AG04449 (cell line): ENCODE measurements around the gene HCRTR2.
"Not testable (repeated sequence)": the region's sequence is repeated elsewhere in the genome, so short reads cannot be mapped to it uniquely, and the experiment has no call there.

ENCODE experiments used
- CTCF ChIA-PET: fragments of 350-600 bp; formaldehyde crosslinking; extraction: SDS; loops from one replicate; lab custom pipeline; 2021; ENCODE audit warnings: antibody characterized with exemption; lab: Yijun Ruan, JAX
- POLR2A ChIA-PET: fragments of 400-600, 350-600 bp; formaldehyde crosslinking; extraction: SDS; loops from one replicate; lab custom pipeline; 2020; ENCODE audit warnings: antibody characterized with exemption, inconsistent platforms; lab: Yijun Ruan, JAX
- DNase-seq: peaks from one replicate; pipeline ENCODE4 v3.0.0-alpha.2; 2010; ENCODE audit warnings: low read depth, low spot score
- H3K4me3 ChIP-seq: 2 replicates; pipeline ENCODE4 v1.5.1; 2011; ENCODE audit warnings: low read depth, mild to moderate bottlenecking, control low read depth, low read length
- CTCF ChIP-seq: IDR thresholded peaks from one replicate; pipeline ENCODE4 v1.5.1; 2011; ENCODE audit warnings: mild to moderate bottlenecking, moderate library complexity, low read length, control low read depth, inconsistent platforms; ENCODE audit not compliant: insufficient read depth; ENCODE audit errors: missing control alignments

Gene HCRTR2

GRCh38 chr6:55277646-55278045 is 103.3 kb downstream of the HCRTR2 start:
- TF ChIP-seq CTCF = no peak
- CTCF ChIA-PET = interaction anchor here (0.9 to 2.4 kb wide), 5 partner anchors 10 to 1015 kb away, joined by 3 to 14 read pairs (median 8); no protein-coding TSS in a partner anchor
- DNase-seq = no peak
- POLR2A ChIA-PET = no interaction called here
- no peak overlapping the region for H3K4me3 ChIP-seq

- POLR2A ChIA-PET = no interaction called here
- no peak overlapping the region for H3K4me3 ChIP-seq
- CTCF ChIA-PET = no interaction called here
- DNase-seq = no peak
- TF ChIP-seq CTCF = no peak
Observed at GRCh38 chr6:55281215-55281614, 106.9 kb downstream of the HCRTR2 start.

- ChIA-PET CTCF (no interaction called here), POLR2A (no interaction called here)
- TF ChIP-seq CTCF = no peak
- no peak overlapping the region for H3K4me3 ChIP-seq
- no peak for DNase-seq
Observed at GRCh38 chr6:55282115-55282514, 107.8 kb downstream of the HCRTR2 start.

- no peak for TF ChIP-seq CTCF
- H3K4me3 ChIP-seq = no peak overlapping the region
- no peak for DNase-seq
- POLR2A ChIA-PET = no interaction called here
- CTCF ChIA-PET = interaction anchor here (1.9 to 2.6 kb wide), 2 partner anchors 9 to 10 kb away, joined by 6 to 14 read pairs; no protein-coding TSS in a partner anchor
Observed at GRCh38 chr6:55286824-55287223, 112.5 kb downstream of the HCRTR2 start.

- no peak for TF ChIP-seq CTCF
- H3K4me3 ChIP-seq = no peak overlapping the region
- DNase-seq = no peak
- ChIA-PET CTCF (interaction anchor here (1.5 kb wide), 1 partner anchor 14 kb away, joined by 6 read pairs; no protein-coding TSS in a partner anchor), POLR2A (no interaction called here)
Observed at GRCh38 chr6:55290736-55291135, 116.4 kb downstream of the HCRTR2 start.

GRCh38 chr6:55293116-55293515 is 118.8 kb downstream of the HCRTR2 start:
- no peak overlapping the region for H3K4me3 ChIP-seq
- peak; percentile 17 for TF ChIP-seq CTCF
- CTCF ChIA-PET = interaction anchor here (0.9 kb wide), 1 partner anchor 16 kb away, joined by 3 read pairs; no protein-coding TSS in a partner anchor
- no peak for DNase-seq
- POLR2A ChIA-PET = no interaction called here

- DNase-seq, CTCF ChIA-PET, H3K4me3 ChIP-seq, POLR2A ChIA-PET: not testable (repeated sequence)
Observed at GRCh38 chr6:55297214-55297613, 122.9 kb downstream of the HCRTR2 start.
